ENCODE results near the gene PHF2.

The PHF2 gene

DNA sequence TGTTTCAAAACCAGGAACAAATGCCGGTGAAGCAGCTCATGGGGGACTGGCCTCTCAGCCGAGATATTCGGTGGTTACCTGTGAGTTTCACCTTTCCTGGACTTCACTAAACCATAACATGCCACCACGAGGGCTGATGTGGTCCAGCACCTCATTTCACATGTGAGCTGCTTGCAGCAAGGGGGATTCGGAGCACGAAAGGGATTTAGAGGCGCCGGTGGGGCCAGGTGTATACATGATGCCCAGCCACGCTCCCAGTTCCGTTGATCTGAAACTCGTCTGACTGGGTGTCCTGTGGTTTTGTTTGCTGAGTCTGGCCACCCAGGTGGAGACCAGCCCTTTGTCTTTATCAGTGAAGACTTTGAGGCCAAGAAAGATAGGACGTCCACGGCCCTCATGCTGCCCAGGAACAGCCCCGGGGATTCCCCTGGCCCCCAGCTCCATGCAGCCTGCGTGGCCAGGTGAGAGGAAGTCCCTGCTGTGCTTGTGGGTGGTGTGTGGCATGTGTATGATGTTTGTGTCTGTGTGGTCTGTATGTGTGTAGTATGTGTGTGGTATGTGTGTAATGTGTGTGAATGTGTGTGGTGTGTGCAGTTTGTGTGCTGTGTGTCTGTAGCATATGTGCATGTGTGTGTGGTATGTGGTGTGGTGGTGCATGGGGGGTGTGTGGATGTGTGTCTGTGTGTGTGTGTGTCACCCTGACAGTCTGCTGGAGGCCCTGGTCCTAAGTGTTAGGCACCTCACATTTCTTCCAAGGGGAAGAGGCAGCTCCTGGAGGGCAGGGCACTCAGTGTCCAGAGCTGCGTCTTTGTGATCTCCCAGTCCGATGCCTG, 23.4 kb downstream of the PHF2 start:
- no peak for DNase-seq

DNA sequence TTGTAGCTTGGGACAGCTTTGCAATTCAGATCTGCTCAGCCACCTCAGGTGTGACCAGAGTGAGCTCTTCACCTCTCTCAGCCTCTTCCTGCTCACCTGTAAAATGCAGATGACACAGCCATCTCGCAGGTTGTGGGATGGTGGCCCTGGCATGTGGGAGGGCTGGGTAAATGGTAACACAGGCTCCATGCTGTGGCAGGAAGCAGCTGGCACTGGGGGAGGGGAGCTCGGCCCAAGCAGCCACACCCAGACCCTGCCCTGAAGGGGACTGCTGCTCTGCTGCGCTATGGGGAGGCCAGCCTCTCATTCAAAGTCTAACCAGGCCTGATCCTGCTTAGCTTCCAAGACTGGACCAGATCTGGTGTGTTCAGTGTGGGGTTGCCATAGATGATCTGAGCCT, 24.1 kb downstream of the PHF2 start:
- DNase-seq = no peak

DNA sequence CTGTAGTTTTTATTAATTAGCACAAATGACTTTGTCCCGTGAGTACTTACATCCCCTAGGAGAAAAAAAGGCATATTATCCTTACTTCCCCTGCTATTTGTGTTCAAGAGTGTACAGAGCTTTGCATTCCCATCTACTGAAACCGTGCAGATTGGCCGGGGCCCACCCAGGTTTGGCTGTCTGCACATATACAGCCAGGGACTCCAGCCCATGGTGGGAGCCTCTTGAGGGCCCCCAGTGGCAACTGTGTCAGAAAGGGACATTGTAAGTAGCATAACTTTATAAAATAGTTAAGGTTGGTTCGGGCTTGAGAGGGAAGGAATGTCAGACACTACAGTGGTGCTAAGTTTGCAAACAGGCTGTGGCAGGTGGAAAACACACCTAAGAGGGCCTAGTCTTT, 24.7 kb downstream of the PHF2 start:
- no peak for DNase-seq

DNA sequence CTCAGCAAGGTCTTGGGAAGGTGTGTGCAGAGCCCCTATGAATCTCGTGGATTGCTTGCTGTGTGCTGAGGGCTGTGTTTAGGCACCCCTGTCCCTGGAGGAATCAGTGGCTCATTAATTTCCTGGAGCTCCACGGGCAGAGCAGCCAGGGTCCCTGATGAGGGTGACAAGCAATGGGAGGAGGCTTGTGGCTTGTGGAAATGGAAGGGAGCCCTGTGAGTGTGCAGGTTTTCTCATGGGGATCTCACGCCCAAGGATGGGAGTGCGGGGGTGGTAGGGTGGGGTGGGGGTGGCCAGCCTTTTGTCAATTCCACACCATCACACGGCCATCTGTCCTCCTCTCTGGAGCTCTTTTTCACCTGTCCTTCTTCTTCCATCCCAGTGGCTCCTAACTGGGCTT, 25.3 kb downstream of the PHF2 start:
- no peak for DNase-seq

DNA sequence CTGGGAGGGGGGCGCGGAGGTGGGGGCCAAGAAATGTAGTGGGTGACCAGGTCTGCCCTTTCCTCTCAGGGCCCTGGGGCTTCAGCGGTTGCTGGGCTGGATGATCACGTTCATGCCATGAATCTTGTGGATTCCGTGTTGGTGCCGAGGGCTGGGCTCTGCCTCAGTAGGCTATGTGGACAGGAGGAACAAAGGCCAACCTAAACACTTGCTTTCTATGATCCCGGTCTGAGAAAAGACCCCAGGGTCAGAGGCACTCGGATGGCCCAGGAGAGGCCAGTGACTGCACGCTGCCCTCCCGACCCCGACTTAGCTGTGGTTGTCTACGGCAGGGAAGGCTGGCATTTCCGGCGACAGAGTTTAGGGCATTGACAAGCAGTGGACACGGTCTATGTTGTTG, 26.6 kb downstream of the PHF2 start:
- no peak for DNase-seq

DNA sequence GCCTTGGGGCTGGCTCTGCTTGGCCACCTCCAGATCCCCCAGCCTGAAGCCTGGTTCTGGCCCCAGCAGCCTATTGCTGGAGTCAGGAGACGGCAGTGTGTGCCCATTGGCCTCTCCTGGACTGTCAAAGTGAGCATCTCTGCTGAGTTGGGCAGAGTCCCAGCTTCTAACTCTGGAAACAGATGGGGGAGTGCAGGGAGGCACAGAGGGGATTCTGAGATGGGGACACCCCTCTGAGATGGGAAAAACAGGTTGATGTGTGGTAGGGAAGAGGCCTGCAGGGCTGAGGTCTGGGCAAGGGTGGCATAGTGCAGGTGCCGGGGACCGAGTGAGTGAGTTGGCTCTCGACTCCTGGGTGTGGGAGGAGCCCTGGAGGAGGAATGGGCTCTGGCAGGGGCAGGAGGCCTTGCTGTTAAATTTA, 27.5 kb downstream of the PHF2 start:
- no peak for DNase-seq

DNA sequence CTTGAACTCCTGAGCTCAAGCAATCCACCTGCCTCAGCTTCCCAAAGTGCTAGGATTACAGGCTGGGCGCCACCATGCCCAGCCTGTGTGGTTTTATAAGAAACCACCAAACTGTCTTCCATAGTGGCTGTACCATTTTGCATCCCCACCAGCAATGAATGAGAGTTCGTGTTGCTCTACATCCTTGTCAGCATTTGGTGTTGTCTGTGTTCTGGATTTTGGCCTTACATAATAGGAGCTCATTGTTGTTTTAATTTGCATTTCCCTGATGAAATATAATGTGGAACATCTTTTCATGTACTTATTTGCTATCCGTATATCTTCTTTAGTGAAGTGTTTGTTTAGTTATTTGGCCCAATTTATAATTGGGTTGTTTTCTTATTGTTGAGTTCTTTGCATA, 29.8 kb downstream of the PHF2 start:
- no peak for DNase-seq

DNA sequence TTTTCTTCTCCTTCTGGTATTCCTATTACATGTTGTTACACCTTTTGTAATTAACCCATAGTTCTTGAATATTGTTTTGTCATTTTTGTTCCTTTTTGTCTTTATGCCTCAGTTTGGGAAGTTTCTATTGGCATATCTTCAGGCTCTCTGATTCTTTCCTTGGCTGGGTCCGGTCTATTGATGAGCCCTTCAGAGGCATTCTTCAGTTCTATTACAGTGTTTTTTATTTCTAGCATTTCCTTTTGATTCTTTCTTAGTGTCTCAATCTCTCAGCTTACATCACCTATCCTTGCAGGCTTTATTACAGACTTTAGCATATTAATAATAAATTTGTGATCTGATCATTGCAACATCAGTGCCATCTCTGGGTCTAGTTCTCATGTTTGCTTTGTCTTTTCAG, 33.8 kb downstream of the PHF2 start:
- no peak for DNase-seq

DNA sequence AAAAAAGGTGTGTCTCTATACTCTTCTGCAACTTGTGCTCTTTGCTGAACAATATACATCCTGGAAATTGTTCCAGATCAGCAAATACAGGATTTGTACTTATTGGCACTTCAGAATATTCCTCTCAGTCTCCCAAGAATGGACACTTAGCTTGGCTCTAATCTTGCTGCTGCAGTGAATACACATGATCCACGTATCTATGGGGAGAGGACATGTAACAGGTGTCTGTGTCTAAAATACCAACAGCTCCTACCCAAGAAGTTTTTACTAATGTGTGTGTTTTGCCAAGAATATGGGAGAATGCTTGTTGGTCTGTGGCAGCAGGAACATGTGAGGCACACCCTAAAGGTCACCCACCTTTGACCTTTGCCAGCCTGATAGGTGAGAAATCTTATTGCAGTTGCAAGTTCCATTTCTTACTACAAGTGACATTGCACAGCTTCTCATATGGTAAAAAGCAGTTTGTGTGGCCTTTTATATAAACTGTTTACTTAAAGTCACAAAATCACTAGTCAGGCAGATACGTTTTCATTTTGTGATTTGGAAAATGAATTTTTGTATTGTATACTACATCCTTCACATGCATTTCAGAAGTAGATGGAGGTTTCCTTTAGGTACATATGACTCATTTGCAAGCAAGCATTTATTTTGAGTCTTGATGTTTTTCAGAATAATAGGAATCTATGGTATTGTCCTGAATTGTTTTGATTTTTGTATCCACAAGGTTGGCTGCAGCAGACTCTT, 35.8 kb downstream of the PHF2 start:
- DNase-seq = no peak

DNA sequence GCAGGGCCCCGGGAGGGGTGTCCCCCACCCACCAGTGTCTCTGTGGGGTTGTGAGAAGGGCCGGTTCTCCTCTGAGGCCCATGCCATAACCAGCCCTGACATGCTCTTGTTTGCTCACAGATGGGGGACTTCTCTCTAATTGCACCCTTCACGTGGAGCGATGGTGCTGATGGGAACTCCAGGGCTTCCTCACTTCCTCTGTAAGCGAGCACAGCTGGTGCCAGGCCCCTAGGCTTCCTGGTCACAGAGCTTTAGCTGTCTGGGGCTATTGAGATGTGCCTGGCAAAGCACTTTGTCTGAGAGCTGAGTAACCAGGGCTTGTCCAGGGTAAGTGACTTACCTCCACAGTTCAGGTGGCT, 36.4 kb downstream of the PHF2 start:
- no peak for DNase-seq

DNA sequence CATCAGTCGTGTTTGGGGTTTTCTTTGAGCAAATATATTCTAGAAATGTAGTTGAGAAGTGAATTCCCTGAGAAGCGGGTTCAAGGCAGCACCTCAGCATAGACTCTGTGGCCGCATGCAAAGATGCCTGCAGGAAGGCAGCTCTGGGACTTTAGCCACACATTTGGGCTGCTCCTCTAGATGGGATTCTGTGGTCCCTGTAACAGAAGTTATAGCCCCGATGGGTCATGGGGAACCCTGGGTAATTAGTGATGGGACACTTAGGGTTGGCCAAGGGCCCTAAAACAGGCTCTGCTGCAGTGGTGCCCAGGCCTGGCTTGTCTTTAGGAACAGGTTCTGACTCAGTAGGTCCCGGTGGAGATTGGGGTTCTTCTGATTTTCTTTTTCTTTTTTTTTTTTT, 36.8 kb downstream of the PHF2 start:
- DNase-seq = no peak

DNA sequence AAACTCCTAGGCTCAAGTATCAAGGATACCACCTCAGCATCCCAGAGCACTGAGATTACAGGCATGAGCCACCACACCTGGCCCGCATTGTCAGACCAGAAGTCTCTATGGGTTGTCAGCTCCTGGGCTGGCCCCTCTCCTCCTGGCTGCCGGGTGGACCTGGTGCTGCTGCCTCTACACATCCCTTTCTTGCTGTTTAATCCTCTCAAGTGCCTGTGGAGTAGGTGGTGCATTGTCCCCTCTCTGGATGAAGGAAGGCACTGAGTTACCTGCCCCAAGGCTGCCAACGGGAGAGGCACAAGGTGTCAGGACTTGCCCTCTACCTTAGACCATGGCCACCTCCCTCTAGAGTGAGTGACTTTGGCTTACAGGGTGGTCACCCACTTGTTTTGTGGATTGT, 37.4 kb downstream of the PHF2 start:
- DNase-seq = no peak

DNA sequence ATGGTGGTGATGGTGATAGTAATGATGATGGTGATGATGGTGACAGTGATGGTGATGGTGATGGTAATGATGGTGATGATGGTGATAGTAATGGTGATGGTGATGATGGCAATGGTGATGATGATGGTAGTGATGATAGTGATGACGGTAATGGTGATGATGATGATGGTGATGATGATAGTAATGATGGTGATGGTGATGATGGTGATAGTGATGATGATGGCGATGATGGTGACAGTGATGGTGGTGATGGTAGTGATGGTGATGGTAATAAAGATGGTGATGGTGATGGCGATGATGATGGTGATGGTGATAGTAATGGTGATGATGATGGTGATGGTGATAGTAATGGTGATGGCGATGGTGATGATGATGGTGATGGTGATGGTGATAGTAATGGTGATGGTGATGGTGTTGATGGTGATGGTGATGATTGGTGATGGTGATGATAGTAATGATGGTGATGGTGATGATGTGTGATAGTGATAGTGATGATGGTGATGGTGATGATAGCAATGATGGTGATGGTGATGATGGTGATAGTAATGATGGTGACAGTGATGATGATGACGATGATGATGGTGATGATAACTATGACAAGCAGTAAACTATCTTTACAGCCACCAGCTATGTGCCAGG, 38.6 kb downstream of the PHF2 start:
- no peak for DNase-seq

DNA sequence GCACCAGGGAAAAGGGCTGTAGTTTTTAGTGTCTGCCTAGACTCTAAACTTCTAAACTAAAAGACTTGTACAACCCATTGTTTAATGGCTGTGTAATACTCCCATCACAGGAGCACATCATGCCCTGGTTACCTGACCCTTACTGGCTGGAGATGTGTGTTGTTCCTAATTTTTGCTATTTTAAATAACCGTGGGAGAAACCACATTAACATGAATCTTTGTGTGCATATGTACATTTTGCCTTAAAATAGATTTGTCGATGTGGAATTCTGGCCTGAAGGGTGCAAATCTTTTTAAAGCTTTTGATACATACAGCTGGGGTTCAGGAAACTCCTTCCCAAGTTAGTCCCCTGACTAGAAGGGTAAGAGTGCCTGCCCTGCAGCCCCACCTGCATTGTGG, 39.7 kb downstream of the PHF2 start:
- DNase-seq = no peak

DNA sequence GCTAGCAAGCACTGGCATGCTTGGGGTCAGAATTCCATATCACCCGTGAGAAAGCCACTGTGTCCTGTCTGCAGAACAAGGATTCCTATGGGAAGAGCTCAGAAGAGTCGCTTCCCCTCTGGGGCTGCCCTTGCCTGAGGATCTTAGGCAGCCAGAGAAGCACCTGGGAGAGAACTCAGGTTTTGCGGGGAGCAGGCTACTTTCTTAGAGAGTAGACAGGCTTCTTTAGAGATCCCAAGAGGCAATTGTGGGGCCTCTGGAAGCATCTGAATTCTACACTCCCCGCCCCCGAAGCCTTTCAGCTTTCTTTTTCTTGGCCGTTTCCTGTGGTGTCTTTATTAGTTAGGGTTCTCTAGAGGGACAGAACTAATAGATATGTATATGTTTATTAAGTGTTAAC, 40.9 kb downstream of the PHF2 start:
- DNase-seq = no peak

DNA sequence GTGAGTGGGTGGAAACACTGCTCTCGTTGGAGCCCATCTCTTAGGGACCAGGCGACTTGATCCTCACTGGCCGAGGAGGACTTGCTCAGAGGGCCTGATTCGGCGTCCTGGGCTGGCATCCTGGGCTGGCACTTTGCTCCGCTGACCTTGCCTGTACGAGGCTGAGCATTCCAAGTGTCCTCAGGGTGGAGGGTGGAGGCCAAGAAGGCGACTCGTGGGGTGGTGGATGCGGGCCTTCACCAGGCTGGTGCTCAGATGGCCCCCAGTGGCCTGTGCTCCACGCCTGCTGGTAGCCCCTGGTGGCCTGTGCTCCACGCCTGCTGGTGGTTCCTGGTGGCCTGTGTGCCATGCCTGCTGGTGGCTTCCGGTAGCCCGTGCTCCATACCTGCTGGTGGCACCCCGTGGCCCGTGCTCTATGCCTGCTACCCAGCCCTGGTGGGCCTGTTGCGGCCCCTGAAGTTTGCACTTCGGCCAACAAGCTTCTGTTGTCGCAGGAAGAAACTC, 42.9 kb downstream of the PHF2 start:
- DNase-seq = no peak

DNA sequence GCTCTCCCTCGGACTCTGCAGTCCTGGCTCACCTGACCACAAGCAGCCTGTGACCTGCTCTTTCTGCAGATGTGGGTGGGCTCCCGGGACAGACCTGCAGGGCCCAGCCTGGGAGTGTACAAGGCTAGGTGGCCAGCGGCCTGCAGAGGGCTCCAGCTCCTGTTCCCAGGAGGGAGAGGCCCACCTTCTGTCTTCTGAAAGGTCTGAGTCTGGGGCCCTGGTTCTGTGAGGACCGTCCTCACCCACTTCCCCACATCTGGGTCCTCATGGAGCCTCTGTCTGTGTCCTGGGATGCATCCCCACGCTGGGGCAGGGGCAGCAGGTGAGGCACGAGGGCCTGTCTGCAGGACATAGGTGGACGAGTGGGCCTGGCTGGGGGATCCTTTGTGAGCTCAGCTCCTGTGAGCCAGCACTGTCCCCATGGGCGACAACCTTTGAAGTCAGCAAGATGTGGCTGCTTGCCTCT, 43.7 kb downstream of the PHF2 start:
- no peak for DNase-seq

DNA sequence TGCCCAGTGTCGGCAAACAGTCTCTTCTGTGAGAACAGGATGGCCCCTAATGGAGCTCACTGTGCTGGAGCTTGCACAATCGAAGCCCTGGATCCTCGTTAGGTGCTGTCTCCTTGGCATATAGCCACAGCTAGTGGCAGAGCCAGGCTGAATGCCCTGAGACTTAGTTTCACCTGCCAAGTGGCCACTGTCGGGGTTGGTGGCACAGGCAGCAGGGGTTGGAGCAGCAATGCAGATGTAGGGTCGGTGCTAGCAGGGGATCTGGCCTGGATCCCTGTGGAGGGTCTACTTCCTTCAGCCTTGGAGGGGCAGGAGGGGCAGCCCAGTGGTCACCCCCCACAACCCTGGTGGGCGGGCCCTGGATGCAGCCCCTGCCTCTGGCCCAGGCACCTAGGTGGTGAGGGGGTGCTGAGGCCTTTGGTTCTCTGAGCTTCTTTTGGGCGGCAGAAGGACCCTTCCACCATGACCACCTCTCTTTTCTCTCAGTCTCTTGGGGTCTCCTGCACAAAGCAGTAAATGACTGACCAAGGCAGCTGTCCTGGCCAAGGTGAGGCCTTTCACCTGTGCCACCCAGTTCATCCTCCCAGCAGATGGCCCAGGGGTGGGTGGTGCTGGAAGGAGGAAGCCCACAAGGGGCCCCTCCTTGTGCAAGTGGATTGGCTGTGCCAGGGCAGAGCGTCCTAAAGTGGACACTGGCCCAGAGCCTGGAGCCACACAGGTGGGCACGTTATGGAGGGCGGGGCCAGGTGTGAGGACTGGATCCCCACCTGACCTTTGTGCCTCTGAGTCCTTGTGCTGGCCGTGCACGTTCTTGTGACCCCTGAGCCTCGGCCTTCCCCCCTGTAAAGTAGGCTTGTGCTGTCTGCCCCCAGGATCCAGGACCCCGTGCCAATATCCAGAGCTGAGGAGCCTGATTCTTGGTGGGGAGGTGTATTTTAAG, 44.8 kb downstream of the PHF2 start:
- peak in 1 of 58 donors; percentile 11 for DNase-seq

DNA sequence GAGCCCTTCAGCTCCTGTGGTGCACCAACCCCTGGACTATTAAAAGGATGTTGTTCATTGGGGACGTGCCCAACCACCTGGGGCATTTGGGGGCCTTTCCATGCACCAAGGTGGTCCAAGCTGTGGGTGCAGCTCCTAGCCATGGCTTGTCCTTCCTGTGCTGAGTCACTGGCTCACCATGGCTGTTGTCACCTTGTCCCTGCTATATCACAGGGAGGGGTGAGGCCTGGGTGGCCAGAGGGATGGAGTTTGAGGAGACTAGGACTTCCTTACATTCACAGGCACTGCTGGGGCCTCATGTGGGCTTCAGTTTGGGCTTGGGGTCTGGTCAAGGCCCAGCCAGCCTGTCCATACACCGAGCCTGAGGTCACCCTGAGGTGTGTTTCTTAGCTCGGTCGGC, 45.5 kb downstream of the PHF2 start:
- no peak for DNase-seq

DNA sequence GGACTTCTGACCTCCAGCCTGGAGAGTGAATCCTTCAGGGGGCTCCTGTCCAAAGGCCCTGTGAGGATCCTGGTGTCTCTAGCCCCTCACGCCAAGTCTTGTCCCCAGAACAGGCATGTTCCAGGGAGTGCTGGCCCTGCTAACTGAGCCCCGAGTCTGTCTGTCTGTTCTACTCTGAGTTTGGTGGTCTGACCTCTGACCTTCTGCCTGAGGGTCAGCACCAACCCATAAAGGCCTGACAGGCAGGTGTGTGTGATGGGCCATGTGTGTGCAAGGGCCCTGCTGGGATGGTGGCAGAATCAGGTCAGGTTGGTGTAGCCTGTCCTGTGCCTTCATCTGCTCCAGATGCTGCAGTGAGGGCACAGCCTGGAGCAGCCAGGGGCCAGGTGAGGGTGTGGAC, 46.3 kb downstream of the PHF2 start:
- DNase-seq = no peak

DNA sequence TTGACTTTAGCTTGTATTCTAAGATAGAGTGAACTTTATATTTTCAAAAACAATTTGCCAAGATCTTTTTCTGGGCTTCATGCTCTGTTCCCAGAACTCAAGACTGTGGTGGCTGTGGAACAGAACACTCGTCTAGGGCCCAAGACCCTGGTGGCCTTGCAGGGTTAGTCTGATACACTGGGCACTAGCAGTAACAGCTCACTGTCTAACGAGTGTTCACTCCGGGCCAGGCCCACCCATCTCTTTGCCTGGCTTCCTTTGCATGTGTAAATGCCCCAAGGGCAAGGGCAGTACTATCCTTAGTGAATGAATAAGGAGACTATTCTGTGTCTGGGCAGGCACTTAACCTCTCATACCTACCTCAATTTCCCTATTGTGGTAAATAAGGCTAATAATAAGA, 47.4 kb downstream of the PHF2 start:
- DNase-seq = no peak

All from anterior cingulate cortex (tissue), 58 donors.